CD8-positive, alpha-beta memory T cell (primary cell): ENCODE measurements around the gene VPS13D. TPM values are rescaled to one million over a fixed set of nuclear protein-coding genes. Genes with fewer than 3 reads are reported as not detected.
"Not testable (repeated sequence)": the region's sequence is repeated elsewhere in the genome, so short reads cannot be mapped to it uniquely, and the experiment has no call there.

Experiments
- CTCF ChIA-PET: fragments of 350-600 bp; sonication (Branson Sonifier 250); formaldehyde crosslinking; loops from one replicate; lab custom pipeline; 2021; ENCODE audit warnings: antibody characterized with exemption; lab: Charles Lee
- POLR2A ChIA-PET: fragments of 350-600 bp; sonication (Branson Sonifier 250); formaldehyde crosslinking; loops from one replicate; lab custom pipeline; 2021; ENCODE audit warnings: antibody characterized with exemption; lab: Charles Lee
- DNase-seq, 5 donors: peaks; one replicate each; pipeline versions ENCODE4 v3.0.0 to v3.0.0-alpha.2; 2020 to 2022; ENCODE audit warnings: mixed read lengths in 1 of 5
- H3K27ac ChIP-seq: one replicate; pipeline ENCODE4 v1.7.0; 2013; ENCODE audit warnings: low read depth, mild to moderate bottlenecking, low read length, moderate library complexity
- H3K27me3 ChIP-seq: 2 replicates; pipeline ENCODE4 v1.7.0; 2013; ENCODE audit warnings: low read length, mild to moderate bottlenecking; ENCODE audit not compliant: insufficient read depth, poor library complexity, severe bottlenecking
- H3K36me3 ChIP-seq: 2 replicates; pipeline ENCODE4 v1.7.0; 2013; ENCODE audit warnings: mild to moderate bottlenecking, low read length, moderate library complexity; ENCODE audit not compliant: insufficient read depth
- H3K4me1 ChIP-seq: 2 replicates; pipeline ENCODE4 v1.7.0; 2013; ENCODE audit warnings: mild to moderate bottlenecking, low read length, moderate library complexity; ENCODE audit not compliant: insufficient read depth
- H3K4me3 ChIP-seq: 2 replicates; pipeline ENCODE4 v1.7.0; 2013; ENCODE audit warnings: mild to moderate bottlenecking, low read length
- H3K9me3 ChIP-seq: 2 replicates; pipeline ENCODE4 v1.7.0; 2013; ENCODE audit warnings: mild to moderate bottlenecking, low read length
- H3K27ac Mint-ChIP-seq, 8 donors: one replicate each; pipeline ENCODE4 v1.8.0; 2020 to 2021; ENCODE audit warnings: mixed read lengths in 8 of 8, mild to moderate bottlenecking in 6 of 8, inconsistent platforms in 3 of 8, moderate library complexity in 3 of 8
- H3K27me3 Mint-ChIP-seq, 2 donors: one replicate each; pipeline ENCODE4 v1.8.0; 2020 to 2021; ENCODE audit warnings: mixed read lengths in 2 of 2, mild to moderate bottlenecking in 1 of 2, moderate library complexity in 1 of 2
- H3K36me3 Mint-ChIP-seq, 3 donors: one replicate each; pipeline ENCODE4 v1.8.0; 2020 to 2021; ENCODE audit warnings: mixed read lengths in 3 of 3, inconsistent platforms in 1 of 3, mild to moderate bottlenecking in 1 of 3
- H3K4me1 Mint-ChIP-seq, 3 donors: one replicate each; pipeline ENCODE4 v1.8.0; 2020 to 2021; ENCODE audit warnings: mixed read lengths in 3 of 3, inconsistent platforms in 1 of 3, mild to moderate bottlenecking in 1 of 3
- H3K4me3 Mint-ChIP-seq, 7 donors: one replicate each; pipeline ENCODE4 v1.8.0; 2020 to 2021; ENCODE audit warnings: mixed read lengths in 7 of 7, mild to moderate bottlenecking in 6 of 7, moderate library complexity in 4 of 7, inconsistent platforms in 2 of 7
- H3K9me3 Mint-ChIP-seq, 5 donors: one replicate each; pipeline ENCODE4 v1.8.0; 2020 to 2022; ENCODE audit warnings: mixed read lengths in 5 of 5, mild to moderate bottlenecking in 3 of 5, moderate library complexity in 2 of 5, inconsistent platforms in 1 of 5
- polyA plus RNA-seq: library from polyadenylated mRNA; unstranded; fragments of 300-500 nt; fragmentation: Illumina TruSeq; gene quantifications from one replicate; pipeline ENCODE4 v1.2.3, GENCODE V29; 2021
- total RNA-seq, 2 experiments: library from RNA; stranded (reverse); gene quantifications; one replicate each; pipeline ENCODE4 v1.2.3, GENCODE V29; 2021

Gene VPS13D
- total and polyA plus RNA-seq, 3 experiments from 2014 or later, result 9.7 to 28.5 (median 24.1) TPM

DNA sequence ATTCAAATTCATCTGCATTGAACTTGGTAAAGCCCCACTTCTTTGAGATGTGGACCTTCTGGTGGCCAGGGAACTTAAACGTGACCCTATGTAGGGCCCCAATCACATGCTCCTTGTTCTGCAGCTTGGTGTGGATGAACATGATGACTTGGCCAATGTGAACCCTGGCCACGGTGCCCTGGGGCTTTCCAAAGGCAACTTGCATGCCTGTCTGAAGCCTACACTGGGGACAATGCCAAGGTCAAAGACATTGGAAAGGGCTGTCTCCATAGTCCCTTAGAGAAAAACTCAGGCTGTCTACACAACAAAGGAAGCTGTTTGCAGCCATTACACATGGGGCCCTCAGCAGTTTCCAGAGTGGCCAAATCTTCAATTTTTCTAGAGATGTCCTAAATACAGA is 8.9 kb upstream of the VPS13D start:
- Histone ChIP-seq H3K27ac (no peak overlapping the region), H3K27me3 (no peaks in the 10 kb centered on the region), H3K9me3 (no peaks in the 10 kb centered on the region), H3K4me3 (no peak overlapping the region), H3K4me1 (no peaks in the 10 kb centered on the region), H3K36me3 (no peaks in the 10 kb centered on the region)
- ChIA-PET POLR2A (no interaction called here), CTCF (interaction anchor here (0.7 to 0.9 kb wide), 2 partner anchors 96 to 102 kb away, joined by 3 read pairs; no protein-coding TSS in a partner anchor)
- no peak for DNase-seq
- Mint-ChIP-seq H3K27me3 (peaks cover 2 to 8% of the 10 kb centered on the region in 2 donors), H3K9me3 (no peaks in the 10 kb centered on the region), H3K4me1 (peaks cover 0 to 4% (median 0%) of the 10 kb centered on the region in 3 donors), H3K4me3 (no peak overlapping the region), H3K36me3 (peaks cover 0 to 5% (median 1%) of the 10 kb centered on the region in 3 donors), H3K27ac (no peak overlapping the region)

DNA sequence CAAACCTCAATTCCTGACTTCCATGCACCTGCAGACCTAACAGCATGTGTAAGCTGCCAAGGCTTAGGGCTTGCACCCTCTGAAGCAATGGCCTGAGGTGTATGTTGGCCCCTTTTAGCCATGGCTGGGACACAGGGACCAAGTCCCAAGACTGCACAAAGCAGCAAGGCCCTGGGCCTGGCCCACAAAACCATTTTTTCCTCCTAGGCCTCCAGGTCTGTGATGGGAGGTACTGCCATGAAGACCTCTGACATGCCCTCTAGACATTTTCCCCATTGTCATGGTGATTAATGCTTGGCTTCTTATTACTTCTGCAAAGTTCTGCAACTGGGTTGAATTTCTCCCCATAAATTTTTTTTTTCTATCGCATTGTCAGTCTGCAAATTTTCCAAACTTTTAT is 7.1 kb upstream of the VPS13D start:
- POLR2A ChIA-PET, H3K9me3 Mint-ChIP-seq, H3K4me1 Mint-ChIP-seq, CTCF ChIA-PET, H3K27ac ChIP-seq, H3K36me3 Mint-ChIP-seq, H3K4me1 ChIP-seq, H3K36me3 ChIP-seq, H3K4me3 ChIP-seq, DNase-seq, H3K9me3 ChIP-seq, H3K27me3 ChIP-seq, H3K27ac Mint-ChIP-seq, H3K4me3 Mint-ChIP-seq, H3K27me3 Mint-ChIP-seq: not testable (repeated sequence)

GRCh38 chr1:12224092-12224491 is 5.7 kb upstream of the VPS13D start:
- H3K4me3 ChIP-seq, H3K9me3 ChIP-seq, H3K27me3 Mint-ChIP-seq, H3K4me1 ChIP-seq, H3K4me1 Mint-ChIP-seq, H3K36me3 ChIP-seq, H3K27ac ChIP-seq, POLR2A ChIA-PET, H3K27ac Mint-ChIP-seq, H3K9me3 Mint-ChIP-seq, DNase-seq, H3K27me3 ChIP-seq, H3K36me3 Mint-ChIP-seq, CTCF ChIA-PET: not testable (repeated sequence)
- H3K4me3 Mint-ChIP-seq, result peak overlapping the region in 1 of 7 donors; percentile 71

DNA sequence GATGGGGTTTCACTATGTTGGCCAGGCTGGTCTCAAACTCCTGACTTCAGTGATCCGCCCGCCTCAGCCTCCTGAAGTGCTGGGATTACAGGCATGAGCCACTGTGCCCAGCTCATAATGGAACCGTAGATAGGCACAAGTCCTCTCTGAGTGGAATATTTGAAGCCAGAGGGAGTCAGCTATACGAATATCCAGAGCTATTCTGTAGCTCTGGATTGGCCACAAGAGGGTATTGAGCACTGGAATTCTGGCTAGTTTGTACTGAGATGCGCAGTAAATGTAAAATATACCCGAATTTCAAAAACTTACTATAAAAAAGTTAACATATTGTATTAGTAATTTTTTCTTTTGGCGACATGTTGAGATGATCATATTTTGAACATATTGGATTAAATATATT is 851 bp upstream of the VPS13D start:
- peak overlapping the region in 5 of 8 donors; percentile 6 to 92 (median 79) for H3K27ac Mint-ChIP-seq
- CTCF ChIA-PET, result interaction anchor here (0.9 to 2.0 kb wide), 7 partner anchors 14 to 282 kb away, joined by 3 to 11 read pairs (median 5); partner anchors contain the start of gene MFN2
- H3K4me1 Mint-ChIP-seq, result peaks cover 21 to 26% (median 21%) of the 10 kb centered on the region in 3 donors
- Histone ChIP-seq H3K4me3 (no peak overlapping the region), H3K27ac (no peak overlapping the region), H3K9me3 (no peaks in the 10 kb centered on the region), H3K4me1 (peaks cover 21% of the 10 kb centered on the region), H3K27me3 (no peaks in the 10 kb centered on the region), H3K36me3 (no peaks in the 10 kb centered on the region)
- no peak for DNase-seq
- H3K36me3 Mint-ChIP-seq, result peaks cover 0 to 7% (median 0%) of the 10 kb centered on the region in 3 donors
- H3K27me3 Mint-ChIP-seq, result no peaks in the 10 kb centered on the region
- peak overlapping the region; percentile 37 to 88 (median 77) for H3K4me3 Mint-ChIP-seq
- POLR2A ChIA-PET, result no interaction called here
- no peaks in the 10 kb centered on the region for H3K9me3 Mint-ChIP-seq

DNA sequence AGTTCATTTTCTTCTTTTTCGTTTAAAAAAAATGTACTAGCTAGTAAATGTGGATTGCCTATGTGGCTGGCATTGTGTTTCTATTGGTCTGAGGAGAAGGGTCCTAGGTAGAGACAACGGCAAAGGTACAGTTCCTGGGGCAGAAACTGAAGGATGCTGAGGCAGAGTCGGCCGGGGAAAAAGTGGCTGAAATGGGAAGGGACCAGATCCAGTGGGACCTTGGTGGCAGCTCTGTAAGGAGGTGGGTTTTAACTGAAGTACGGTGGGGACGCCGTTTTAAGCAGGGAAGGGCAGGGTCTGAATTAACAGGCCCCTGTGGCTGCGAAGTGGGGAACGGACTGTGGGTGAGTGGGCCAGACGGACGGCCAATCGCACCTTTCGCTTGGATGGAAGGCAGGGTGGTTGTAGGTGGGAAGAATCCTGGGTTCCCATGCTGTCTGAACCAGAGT is 420 bp upstream of the VPS13D start:
- Histone ChIP-seq H3K9me3 (no peaks in the 10 kb centered on the region), H3K4me3 (no peak overlapping the region), H3K36me3 (no peaks in the 10 kb centered on the region), H3K27ac (peak overlapping the region; percentile 33), H3K4me1 (peaks cover 21% of the 10 kb centered on the region), H3K27me3 (no peaks in the 10 kb centered on the region)
- ChIA-PET POLR2A (no interaction called here), CTCF (interaction anchor here (0.9 to 2.0 kb wide), 7 partner anchors 15 to 282 kb away, joined by 3 to 11 read pairs (median 5); partner anchors contain the start of gene MFN2)
- Mint-ChIP-seq H3K27me3 (no peaks in the 10 kb centered on the region), H3K27ac (peak overlapping the region in 6 of 8 donors; percentile 6 to 92 (median 80)), H3K4me1 (peaks cover 24 to 30% (median 25%) of the 10 kb centered on the region in 3 donors), H3K4me3 (peak overlapping the region; percentile 65 to 88 (median 77)), H3K36me3 (peaks cover 0 to 11% (median 2%) of the 10 kb centered on the region in 3 donors), H3K9me3 (no peaks in the 10 kb centered on the region)
- no peak for DNase-seq

DNA sequence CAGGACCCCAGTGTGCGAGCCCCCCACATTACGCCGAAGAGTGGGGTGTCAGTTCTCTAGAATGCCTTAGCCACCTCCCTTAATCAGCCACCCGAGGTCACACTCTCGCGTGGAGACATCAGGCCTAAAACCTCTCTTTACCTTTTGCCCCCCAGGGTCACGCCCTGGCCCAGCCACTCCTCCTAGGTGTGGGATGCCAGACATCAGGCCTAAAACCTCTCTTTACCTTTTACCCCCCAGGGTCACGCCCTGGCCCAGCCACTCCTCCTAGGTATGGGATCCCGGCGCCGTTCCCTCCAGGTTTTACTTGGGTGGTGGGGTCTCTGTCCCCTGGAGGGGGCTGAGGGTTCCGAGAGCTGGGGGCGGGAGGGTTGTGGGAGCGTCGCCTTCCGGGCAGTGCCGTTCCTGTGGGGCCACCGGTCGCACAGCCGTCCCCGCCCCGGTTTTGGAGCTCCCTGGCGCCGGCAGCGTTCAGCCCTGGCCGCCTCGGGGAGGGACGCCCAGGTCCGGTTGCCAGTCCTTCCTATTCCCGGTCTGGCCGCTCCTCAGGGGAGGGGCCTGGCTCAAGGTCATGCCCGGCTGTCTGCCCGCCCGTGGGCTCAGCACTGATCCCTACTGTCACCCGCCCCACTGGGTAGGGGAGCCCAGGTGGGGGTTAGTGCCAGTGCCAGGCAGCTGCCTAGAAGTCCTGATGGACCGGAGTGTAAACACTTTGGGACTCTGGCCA is 882 bp downstream of the VPS13D start:
- H3K9me3 ChIP-seq, result no peaks in the 10 kb centered on the region
- no peaks in the 10 kb centered on the region for H3K36me3 ChIP-seq
- DNase-seq, result peak in 2 of 5 donors; percentile 19 to 23
- H3K27ac ChIP-seq, result peak overlapping the region; percentile 86
- H3K27me3 Mint-ChIP-seq, result no peaks in the 10 kb centered on the region
- peaks cover 24 to 39% (median 30%) of the 10 kb centered on the region in 3 donors for H3K4me1 Mint-ChIP-seq
- peaks cover 21% of the 10 kb centered on the region for H3K4me1 ChIP-seq
- CTCF ChIA-PET, result interaction anchor here (0.9 kb wide), 1 partner anchor 28 kb away, joined by 3 read pairs; no protein-coding TSS in a partner anchor
- POLR2A ChIA-PET, result interaction anchor here (1.2 kb wide), 1 partner anchor 80 kb away, joined by 8 read pairs; no protein-coding TSS in a partner anchor
- no peaks in the 10 kb centered on the region for H3K27me3 ChIP-seq
- peak overlapping the region; percentile 91 for H3K4me3 ChIP-seq
- H3K9me3 Mint-ChIP-seq, result no peaks in the 10 kb centered on the region
- H3K27ac Mint-ChIP-seq, result peak overlapping the region in 7 of 8 donors; percentile 47 to 90 (median 83)
- peak overlapping the region; percentile 89 to 95 (median 90) for H3K4me3 Mint-ChIP-seq
- peaks cover 0 to 20% (median 2%) of the 10 kb centered on the region in 3 donors for H3K36me3 Mint-ChIP-seq

DNA sequence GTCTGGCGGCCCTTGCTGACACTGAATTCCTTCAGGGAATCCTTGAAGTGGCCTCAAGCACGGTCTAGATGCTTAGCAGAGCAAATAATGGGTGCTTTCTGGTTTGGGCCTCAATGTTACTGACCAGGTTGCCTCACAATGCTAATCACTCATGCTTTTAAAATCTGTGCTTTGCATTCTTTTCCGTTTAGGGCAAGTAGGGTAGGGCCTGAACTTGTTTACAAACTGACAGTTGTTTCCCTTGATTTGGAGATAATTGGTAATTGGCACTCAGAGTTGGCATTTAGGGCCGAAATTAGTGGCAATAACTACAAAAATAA is 1.4 kb downstream of the VPS13D start:
- peaks cover 21% of the 10 kb centered on the region for H3K4me1 ChIP-seq
- H3K27me3 Mint-ChIP-seq, result no peaks in the 10 kb centered on the region
- POLR2A ChIA-PET, result interaction anchor here (1.2 kb wide), 1 partner anchor 81 kb away, joined by 8 read pairs; no protein-coding TSS in a partner anchor
- H3K4me1 Mint-ChIP-seq, result peaks cover 24 to 44% (median 35%) of the 10 kb centered on the region in 3 donors
- peak overlapping the region; percentile 91 for H3K4me3 ChIP-seq
- H3K27ac ChIP-seq, result peak overlapping the region; percentile 86
- H3K9me3 ChIP-seq, result no peaks in the 10 kb centered on the region
- peak overlapping the region; percentile 89 to 95 (median 90) for H3K4me3 Mint-ChIP-seq
- no peaks in the 10 kb centered on the region for H3K27me3 ChIP-seq
- DNase-seq, result no peak
- CTCF ChIA-PET, result no interaction called here
- peaks cover 0 to 25% (median 6%) of the 10 kb centered on the region in 3 donors for H3K36me3 Mint-ChIP-seq
- H3K27ac Mint-ChIP-seq, result peak overlapping the region; percentile 19 to 85 (median 72)
- no peaks in the 10 kb centered on the region for H3K36me3 ChIP-seq
- no peaks in the 10 kb centered on the region for H3K9me3 Mint-ChIP-seq

- Mint-ChIP-seq H3K27me3 (no peaks in the 10 kb centered on the region), H3K4me1 (peaks cover 28 to 51% (median 42%) of the 10 kb centered on the region in 3 donors), H3K36me3 (peaks cover 0 to 31% (median 10%) of the 10 kb centered on the region in 3 donors), H3K4me3 (peak overlapping the region; percentile 30 to 68 (median 53)), H3K27ac (peak overlapping the region in 1 of 8 donors; percentile 47), H3K9me3 (no peaks in the 10 kb centered on the region)
- Histone ChIP-seq H3K9me3 (no peaks in the 10 kb centered on the region), H3K4me1 (peaks cover 21% of the 10 kb centered on the region), H3K36me3 (no peaks in the 10 kb centered on the region), H3K27ac (no peak overlapping the region), H3K27me3 (no peaks in the 10 kb centered on the region), H3K4me3 (no peak overlapping the region)
- no peak for DNase-seq
- ChIA-PET POLR2A (no interaction called here), CTCF (interaction anchor here (0.7 kb wide), 1 partner anchor 113 kb away, joined by 3 read pairs; no protein-coding TSS in a partner anchor)
Measured at GRCh38 chr1:12232221-12232620, 2.4 kb downstream of the VPS13D start.
